Thoracic aorta (tissue), 2 donors: Measurements from ENCODE around the gene STAMBP. TPM values are rescaled to one million over a fixed set of nuclear protein-coding genes. Genes with fewer than 3 reads are reported as not detected.
"Not testable (repeated sequence)": the region's sequence is repeated elsewhere in the genome, so short reads cannot be mapped to it uniquely, and the experiment has no call there.

Source experiments
- ATAC-seq: fragments of 150-250 bp; one replicate; pipeline ENCODE4 v1.8.0; 2017; ENCODE audit warnings: low read depth; ENCODE audit not compliant: insufficient number of reproducible peaks, low FRiP score
- DNase-seq: peaks from one replicate; pipeline ENCODE4 v3.0.0-alpha.2; 2020; ENCODE audit warnings: low spot score
- H3K27ac ChIP-seq, 2 donors: fragments of 200-600 bp; sonication (generic); 1 replicate in 1 of 2; 2 replicates in 1 of 2; pipeline ENCODE4 v1.5.1; 2016; ENCODE audit warnings: mild to moderate bottlenecking in 2 of 2, moderate library complexity in 2 of 2
- H3K27me3 ChIP-seq: fragments of 200-600 bp; sonication (generic); replicated peaks from 2 replicates; pipeline ENCODE4 v1.6.0; 2016; ENCODE audit warnings: mild to moderate bottlenecking; ENCODE audit not compliant: insufficient read depth
- H3K36me3 ChIP-seq: fragments of 200-600 bp; sonication (generic); one replicate; pipeline ENCODE4 v1.5.1; 2016
- H3K4me1 ChIP-seq, 2 donors: fragments of 200-600 bp; sonication (generic); 1 replicate in 1 of 2; 2 replicates in 1 of 2; pipeline versions ENCODE4 v1.5.1 to v1.6.0; 2016; ENCODE audit warnings: low read depth in 2 of 2, mild to moderate bottlenecking in 1 of 2; ENCODE audit not compliant: control insufficient read depth in 1 of 2
- H3K4me3 ChIP-seq: fragments of 200-600 bp; sonication (generic); 2 replicates; pipeline ENCODE4 v1.5.1; 2016; ENCODE audit warnings: mild to moderate bottlenecking
- H3K9me3 ChIP-seq: fragments of 200-600 bp; sonication (generic); 2 replicates; pipeline ENCODE4 v1.5.1; 2016
- CTCF ChIP-seq: fragments of 200-600 bp; sonication (generic); IDR thresholded peaks from one replicate; pipeline ENCODE4 v1.5.1; 2019; ENCODE audit warnings: antibody characterized with exemption
- total RNA-seq, 2 donors: library from RNA; depleted of rRNA; stranded (reverse); fragments of >200 nt; gene quantifications; one replicate each; pipeline versions ENCODE4 v1.1.0 to v1.2.3, GENCODE V29; 2016

Gene STAMBP
- total RNA-seq, 2 donors from 2014 or later, result 23.8 to 34.4 TPM

GRCh38 chr2:73870084-73870483 is 41.3 kb downstream of the STAMBP start:
- peak; percentile 61 for DNase-seq
- H3K27ac ChIP-seq, result peak overlapping the region; percentile 79 to 89
- H3K36me3 ChIP-seq, result peaks cover 12% of the 10 kb centered on the region
- H3K9me3 ChIP-seq, result no peaks in the 10 kb centered on the region
- ATAC-seq, result peak; percentile 97
- H3K4me3 ChIP-seq, result peak overlapping the region; percentile 29
- no peaks in the 10 kb centered on the region for H3K27me3 ChIP-seq
- peaks cover 7 to 17% of the 10 kb centered on the region in 2 donors for H3K4me1 ChIP-seq
- TF ChIP-seq CTCF, result no peak

- H3K27ac ChIP-seq, result no peak overlapping the region
- H3K36me3 ChIP-seq, result no peaks in the 10 kb centered on the region
- H3K27me3 ChIP-seq, result no peaks in the 10 kb centered on the region
- no peaks in the 10 kb centered on the region for H3K9me3 ChIP-seq
- DNase-seq (no peak), ATAC-seq (no peak)
- no peak overlapping the region for H3K4me3 ChIP-seq
- no peaks in the 10 kb centered on the region for H3K4me1 ChIP-seq
- TF ChIP-seq CTCF, result no peak
Observed at GRCh38 chr2:73877071-73877802, 48.5 kb downstream of the STAMBP start.

- not testable (repeated sequence) for DNase-seq, H3K9me3 ChIP-seq, ATAC-seq, H3K27me3 ChIP-seq, H3K4me3 ChIP-seq, H3K36me3 ChIP-seq, H3K27ac ChIP-seq, H3K4me1 ChIP-seq
Observed at GRCh38 chr2:73877984-73878383, 49.2 kb downstream of the STAMBP start.

GRCh38 chr2:73885406-73885805 is 56.6 kb downstream of the STAMBP start:
- Histone ChIP-seq H3K9me3 (no peaks in the 10 kb centered on the region), H3K4me3 (no peak overlapping the region), H3K27me3 (no peaks in the 10 kb centered on the region), H3K27ac (no peak overlapping the region), H3K36me3 (no peaks in the 10 kb centered on the region), H3K4me1 (peaks cover 0 to 1% of the 10 kb centered on the region in 2 donors)
- no peak for TF ChIP-seq CTCF
- DNase-seq (no peak), ATAC-seq (no peak)

GRCh38 chr2:73886357-73886756 is 57.6 kb downstream of the STAMBP start:
- ATAC-seq, result no peak
- H3K27me3 ChIP-seq, result no peaks in the 10 kb centered on the region
- H3K27ac ChIP-seq, result no peak overlapping the region
- no peaks in the 10 kb centered on the region for H3K36me3 ChIP-seq
- no peaks in the 10 kb centered on the region for H3K9me3 ChIP-seq
- no peak for TF ChIP-seq CTCF
- DNase-seq, result no peak
- no peak overlapping the region for H3K4me3 ChIP-seq
- peaks cover 0 to 11% of the 10 kb centered on the region in 2 donors for H3K4me1 ChIP-seq

GRCh38 chr2:73887596-73888353 is 59.0 kb downstream of the STAMBP start:
- not testable (repeated sequence) for ATAC-seq, H3K36me3 ChIP-seq, DNase-seq, H3K27ac ChIP-seq, H3K9me3 ChIP-seq, H3K4me3 ChIP-seq, H3K27me3 ChIP-seq
- H3K4me1 ChIP-seq, result peaks cover 3 to 25% of the 10 kb centered on the region in 2 donors
